NCI-H510A treated with DMSO at 0.1 percent for 48 hours (cell line): Measurements from ENCODE around the gene TAP1.

ENCODE experiments used
- DNase-seq: peaks from one replicate; lab custom pipeline; 2025; lab: John Stamatoyannopoulos, UW

TAP1 gene

DNA sequence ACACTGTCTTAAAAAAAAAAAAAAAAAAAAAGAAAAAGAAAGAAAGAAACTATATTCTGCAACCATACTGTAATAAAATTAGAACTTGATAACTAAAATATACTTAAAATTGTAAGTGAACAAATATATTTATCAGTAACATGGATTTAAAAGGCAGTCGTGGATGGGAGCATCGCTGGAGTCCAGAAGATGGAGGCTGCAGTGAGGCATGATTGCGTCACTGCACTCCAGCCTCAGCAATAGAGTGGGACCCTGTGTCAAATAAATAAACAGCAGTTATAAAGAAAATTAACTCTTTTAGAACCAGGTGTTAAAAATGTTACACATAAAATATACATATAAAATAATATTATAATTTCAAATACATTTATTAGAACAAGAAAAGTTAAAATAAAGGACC lies 9.2 kb upstream of the TAP1 start:
- no peak for DNase-seq

DNA sequence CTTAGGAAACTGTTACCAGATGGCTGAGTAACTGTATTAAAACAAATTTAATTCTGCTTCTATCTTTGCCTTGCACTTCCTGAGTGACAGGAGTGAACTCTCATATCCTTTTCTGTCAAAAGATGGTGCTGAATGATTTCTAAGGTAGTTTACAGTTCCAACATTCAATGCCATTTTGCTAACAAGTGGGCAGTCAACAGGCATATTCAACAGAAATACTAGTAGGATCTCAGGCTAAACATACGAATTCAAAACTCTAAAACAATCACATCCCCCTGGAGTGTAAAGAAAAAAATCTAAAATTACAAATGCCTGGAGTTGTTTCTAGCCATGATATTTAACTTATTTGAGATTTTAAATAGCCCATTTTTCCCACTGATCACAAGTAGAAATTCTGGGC lies 7.2 kb upstream of the TAP1 start:
- DNase-seq, result no peak

- DNase-seq, result no peak
Measured at GRCh38 chr6:32858194-32858593, 4.7 kb upstream of the TAP1 start.

DNA sequence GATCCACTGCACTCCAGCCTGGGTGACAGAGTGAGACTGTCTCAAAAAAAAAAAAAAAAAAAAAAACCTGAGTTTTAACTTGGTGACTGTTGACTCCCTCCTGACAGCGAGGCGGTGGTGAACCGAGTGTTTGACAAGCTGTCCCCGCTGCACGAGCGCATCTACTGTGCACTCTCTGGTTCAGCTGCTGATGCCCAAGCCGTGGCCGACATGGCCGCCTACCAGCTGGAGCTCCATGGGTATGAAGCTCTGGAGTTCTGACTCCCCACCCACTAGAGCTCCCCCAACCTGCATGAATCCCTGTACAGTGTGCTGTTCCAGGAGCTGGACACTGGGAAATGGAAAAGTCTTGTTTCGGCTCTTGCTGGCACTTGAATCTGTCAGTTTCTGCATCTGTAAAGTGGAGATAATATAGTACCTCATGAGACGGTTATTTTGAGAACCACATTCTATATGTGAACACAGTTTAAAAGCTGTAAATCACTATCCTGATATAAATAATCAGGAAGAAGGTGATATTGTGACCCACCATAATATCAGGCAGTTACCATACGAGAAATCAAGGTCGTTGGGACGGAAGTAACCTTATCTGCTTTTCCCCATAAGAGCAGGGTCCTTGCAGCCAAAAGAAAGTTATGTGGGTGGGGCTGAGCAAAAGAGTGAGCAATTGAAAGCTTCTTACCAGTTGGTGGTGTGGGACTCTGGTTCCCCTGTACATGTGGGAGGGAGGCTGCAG lies 3.8 kb upstream of the TAP1 start:
- DNase-seq, result no peak

GRCh38 chr6:32855467-32856174 lies 2.1 kb upstream of the TAP1 start:
- no peak for DNase-seq

DNA sequence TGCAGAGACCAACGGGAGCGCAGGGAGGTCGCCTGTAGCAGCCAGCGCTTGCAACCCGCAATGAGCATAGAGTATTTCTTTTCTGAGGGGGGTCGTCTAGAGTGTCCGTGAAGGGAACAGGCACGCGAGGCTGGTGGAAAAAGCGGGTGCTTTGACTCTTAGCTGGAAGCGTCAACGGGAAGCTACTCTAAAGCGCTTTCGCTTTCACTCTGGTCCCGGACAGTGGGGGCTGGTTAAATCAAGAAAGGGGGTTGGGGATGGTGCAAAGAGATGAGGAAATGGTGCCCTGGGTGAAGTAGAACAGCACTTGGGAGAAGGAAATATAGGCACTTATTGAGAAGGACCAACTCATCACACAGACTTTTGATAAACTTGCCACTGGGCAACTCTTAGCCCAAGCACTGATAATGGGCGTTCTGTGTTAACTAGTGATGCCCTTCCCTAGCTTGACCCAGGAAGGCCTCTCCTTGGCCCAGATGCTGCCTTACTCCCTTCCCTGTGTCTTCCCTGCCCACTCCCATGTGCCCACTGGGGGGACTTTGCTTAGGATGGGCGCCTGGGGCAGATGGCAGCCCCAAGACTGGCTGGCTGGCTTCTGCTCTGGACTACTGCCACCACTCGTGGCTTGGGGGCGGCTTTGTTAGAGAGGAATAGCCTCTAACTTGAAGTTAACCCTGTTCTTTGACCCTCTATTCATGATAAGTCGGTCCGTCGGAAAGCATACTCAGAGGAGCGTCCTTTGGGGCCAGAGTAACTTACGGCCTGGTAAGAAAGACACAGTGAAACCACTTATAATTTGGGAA lies 1.1 kb upstream of the TAP1 start:
- DNase-seq, result no peak

DNA sequence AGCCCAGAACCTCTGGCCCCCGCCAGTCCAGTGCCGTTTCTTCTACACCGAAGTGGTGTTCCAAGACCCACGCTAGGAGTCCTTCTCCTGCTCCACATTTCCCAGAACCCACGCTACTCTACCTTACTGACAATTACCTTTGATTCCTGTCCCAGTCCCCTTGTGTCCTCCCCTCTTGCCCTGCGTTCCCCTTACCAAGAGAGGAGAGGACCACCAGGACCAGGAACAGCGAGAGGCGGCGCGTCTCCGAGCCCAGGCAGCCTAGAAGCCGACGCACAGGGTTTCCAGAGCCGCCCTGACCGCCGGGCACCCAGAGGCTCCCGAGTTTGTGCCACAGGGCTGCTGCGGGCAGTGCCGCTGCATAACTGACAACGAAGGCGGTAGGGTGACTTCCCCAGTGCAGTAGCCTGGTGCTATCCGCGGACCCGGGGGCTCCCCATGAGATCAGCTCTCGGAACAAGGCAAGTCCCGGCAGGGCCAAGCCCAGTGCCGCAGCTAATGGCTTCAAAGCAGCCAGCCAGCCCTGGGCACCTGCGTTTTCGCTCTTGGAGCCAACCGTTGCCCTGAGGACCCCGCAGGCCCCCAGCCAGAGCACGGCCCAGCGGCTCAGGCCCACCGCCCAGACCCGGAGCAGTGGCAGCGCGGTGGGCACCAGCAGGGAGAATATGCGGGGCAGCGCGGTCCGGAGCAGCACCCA lies 512 bp downstream of the TAP1 start:
- peak; percentile 58 for DNase-seq

DNA sequence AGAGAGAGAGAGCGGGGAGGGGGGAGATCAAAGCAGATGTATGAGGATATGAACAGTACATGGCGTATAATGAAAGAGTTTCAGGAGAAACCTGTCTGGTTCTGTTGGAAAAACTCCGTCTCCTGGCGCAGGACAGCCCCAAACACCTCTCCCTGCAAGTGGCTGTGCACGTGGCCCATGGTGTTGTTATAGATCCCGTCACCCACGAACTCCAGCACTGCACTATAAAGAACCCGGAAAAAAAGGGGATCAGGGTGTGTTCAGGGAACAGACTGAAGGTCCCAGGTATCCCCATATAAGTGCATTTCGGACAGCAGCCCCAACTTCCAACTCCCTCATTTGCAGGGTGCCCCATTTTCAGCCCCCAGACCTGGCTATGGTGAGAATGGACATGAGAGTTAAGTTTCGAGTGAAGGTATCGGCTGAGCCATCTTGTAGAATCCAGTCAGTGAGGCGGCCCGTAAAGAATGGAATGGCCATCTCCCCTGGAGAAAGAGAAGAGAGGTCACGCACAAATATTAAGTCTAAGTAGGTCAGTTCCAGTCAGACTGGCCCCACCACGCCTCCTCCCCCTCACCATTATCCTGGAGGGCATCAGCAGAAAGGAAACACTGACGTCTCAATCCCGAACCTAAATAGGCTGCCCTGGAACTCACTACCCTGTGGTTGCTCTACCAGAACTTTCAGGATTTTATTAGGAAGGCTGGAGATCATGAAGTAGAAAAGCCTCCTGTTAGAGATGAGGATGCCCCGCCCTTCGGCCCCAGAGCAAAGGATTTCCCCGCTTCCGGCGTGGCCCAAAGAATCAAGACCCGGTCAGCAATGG lies 1.3 kb downstream of the TAP1 start:
- no peak for DNase-seq

GRCh38 chr6:32851025-32851424 lies 2.5 kb downstream of the TAP1 start:
- DNase-seq, result no peak

- no peak for DNase-seq
Measured at GRCh38 chr6:32849126-32849525, 4.4 kb downstream of the TAP1 start.

GRCh38 chr6:32847795-32848194 lies 5.7 kb downstream of the TAP1 start:
- DNase-seq, result no peak

DNA sequence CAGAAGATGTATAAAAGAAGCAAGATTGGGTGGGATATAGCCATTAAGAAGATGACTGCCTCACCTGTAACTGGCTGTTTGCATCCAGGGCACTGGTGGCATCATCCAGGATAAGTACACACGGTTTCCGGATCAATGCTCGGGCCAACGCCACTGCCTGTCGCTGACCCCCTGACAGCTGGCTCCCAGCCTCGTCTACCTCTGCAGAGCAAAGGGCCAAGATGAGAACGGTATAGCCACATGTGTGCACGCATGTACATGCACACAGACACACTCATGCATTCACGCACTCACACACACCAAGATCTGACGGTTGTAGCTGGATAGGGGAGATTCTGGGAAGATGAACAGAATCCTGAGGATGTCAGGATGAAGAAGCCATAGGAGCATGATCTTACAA lies 6.5 kb downstream of the TAP1 start:
- DNase-seq, result no peak

DNA sequence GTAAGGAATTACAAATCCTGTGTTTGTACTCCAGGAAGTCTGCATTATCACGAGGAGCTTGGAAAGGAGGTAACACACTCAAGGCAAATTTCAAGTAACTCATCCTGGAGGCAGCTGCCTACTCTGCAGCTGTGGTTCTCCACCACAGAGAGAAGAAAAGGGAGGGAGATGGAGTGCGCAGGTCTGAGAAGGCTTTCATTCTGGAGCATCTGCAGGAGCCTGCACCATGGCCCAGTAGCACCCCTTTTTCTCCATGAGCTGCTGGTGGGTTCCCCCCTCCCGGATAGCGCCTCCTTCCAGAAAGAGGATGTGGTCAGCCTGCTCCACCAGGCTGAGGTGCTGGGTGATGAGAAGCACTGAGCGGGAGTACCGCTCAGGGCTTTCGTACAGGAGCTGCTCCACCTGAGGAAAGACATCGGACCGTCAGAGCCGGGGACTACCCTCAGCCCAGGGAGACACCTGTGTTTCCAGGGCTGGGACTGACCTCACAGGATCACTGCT lies 8.1 kb downstream of the TAP1 start:
- DNase-seq, result no peak

- DNase-seq, result no peak
Measured at GRCh38 chr6:32844839-32845383, 8.6 kb downstream of the TAP1 start.

DNA sequence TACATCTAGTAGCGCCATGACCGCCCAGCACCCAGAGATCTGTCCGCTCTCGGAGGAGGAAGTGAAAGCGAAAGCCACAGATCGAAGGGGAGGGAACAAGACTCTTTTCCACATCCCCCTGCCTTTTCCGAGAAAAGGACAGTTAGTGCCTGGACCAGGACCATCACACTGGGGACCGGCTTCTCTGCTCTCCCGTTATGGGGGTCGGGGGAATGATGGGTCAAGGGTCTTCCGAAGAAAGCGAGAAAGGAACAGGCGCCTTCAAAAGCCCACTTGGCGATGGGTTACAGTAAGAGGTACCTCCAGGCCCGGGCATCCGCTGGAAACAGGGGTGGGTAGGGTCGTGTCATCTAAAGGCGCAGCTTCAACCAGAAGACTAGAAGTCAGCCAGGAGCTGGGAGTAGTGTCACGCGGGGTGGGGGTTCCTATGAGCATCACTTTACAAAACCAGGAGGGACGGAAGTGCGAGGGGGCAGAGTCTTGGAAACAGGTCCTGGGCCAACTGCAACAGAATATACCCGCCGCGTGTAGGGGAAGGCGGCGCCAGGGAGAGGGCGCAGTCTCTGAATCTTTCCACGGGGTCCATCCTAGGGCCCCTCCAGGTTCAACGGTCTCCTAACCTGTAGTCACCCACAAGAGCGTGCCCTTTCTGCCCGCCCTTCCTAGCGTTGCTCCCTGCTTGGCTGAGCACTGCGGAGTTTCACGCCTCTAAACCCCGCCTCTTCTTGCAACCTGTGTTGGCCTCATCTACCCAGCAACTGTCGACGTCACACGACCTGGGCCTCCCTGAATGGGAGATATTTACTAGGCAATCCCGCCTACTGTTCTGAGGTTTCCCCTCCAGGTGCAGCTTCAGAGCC lies 9.3 kb downstream of the TAP1 start, which contains the start of gene PSMB8:
Gene PSMB8 (minus strand): TSS at position 69 of the 860 bp plus-strand sequence. CDS start 51 bp downstream, at position 18.
- DNase-seq, result peak; percentile 98

DNA sequence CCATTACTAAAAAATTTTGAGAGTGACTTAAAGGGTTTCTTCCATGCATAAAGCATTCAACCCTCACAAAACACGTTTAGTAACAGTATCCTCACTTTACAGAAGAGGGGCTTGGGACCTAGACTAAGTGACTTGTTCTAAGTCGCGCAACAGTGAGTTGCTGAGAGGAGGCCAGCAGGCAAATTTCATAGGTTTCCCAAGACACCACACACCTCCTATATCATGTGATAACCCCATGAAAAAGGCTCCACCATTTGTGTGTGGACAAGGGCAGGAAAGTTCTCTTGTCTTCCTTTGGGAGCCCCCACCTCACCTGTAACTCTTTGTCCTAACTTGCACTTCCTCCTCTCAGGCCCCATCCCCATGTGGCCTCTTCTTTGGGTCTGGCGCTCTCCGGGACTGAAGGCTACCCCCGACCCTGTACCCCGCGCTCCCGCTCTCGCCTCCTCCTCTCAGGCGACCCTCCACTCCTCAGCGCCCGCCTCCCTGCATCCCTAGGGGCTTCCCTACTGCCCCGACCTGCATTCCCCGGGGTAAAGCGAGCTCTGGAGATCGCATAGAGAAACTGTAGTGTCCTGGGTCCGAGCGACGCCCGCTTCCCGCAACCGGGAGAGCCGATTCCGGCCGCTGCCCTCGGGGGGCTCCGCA lies 10.0 kb downstream of the TAP1 start:
- DNase-seq, result peak; percentile 22

DNA sequence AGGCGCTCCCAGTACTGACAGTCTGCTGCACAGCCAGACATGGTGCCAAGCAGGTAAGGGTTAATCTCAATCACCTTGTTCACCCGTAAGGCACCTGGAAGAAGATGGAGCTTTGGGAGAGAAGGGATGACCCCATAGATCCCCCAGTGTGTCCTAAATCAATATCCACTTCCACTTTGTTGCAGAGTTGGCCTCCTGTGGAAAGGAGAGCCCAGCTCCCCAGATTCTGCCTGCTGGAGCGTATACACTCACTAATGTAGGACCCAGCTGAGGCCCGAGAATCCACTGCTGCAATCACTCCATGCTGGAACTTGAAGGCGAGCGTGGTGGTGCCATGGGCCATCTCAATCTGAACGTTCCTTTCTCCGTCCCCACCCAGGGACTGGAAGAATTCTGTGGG lies 10.8 kb downstream of the TAP1 start:
- no peak for DNase-seq

DNA sequence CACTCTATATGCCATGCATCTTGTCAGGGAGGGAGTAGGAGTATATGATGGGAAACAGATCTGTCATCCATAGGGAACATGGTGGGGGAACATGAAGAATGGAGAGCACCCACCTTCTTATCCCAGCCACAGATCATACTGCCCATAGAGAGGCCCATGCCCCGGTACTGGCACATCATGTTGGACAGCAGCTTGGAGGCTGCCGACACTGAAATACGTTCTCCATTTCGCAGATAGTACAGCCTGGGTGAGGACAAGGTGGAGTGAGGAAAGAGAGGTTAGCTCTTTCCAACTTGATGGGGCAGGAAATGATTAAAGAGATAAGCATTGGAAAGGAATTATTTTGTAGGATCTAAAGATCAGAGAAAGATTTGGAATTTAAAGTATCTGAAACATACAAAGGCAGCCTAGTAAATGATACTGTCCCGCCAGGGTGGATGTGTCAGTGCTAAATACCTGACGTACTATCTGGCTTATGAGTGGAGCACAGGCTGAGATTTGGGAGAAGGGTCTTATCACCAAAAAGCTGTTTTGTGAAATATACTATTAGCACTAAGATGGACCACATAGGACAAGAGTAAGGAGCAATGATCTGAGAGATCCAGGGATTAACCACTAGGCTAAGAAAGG lies 11.4 kb downstream of the TAP1 start:
- no peak for DNase-seq
